HTR-8/SVneo (cell line): ENCODE data around the gene PARD3B.

Experiments
- DNase-seq: peaks from one replicate; pipeline ENCODE4 v3.0.0; 2011; ENCODE audit warnings: low spot score, mixed read lengths; ENCODE audit not compliant: insufficient read length
- FAIRE-seq: peaks from 2 replicates; lab custom pipeline; 2011; peaks lifted over from hg19 to GRCh38; lab: Jason Lieb, UNC

The PARD3B gene

DNA sequence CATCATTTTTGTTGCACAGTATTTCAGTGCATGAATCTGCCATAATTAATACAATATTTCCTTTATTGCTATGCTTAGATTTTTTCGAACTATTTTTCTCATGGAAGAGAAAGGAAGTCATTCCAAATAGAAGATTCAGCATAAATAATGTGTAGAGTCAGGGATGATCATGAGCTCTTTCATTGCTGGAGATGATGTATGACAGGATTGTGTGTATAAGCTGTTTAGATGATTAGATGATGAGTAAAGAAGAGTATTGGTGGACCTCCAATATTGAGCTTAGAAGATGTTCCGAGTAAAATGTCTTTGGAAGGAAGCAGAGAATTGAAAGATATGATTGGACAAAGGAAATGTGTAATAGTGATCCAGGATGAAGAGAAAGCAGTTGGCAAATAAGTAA is 364.5 kb downstream of the PARD3B start:
- FAIRE-seq, result no peak
- DNase-seq, result no peak

DNA sequence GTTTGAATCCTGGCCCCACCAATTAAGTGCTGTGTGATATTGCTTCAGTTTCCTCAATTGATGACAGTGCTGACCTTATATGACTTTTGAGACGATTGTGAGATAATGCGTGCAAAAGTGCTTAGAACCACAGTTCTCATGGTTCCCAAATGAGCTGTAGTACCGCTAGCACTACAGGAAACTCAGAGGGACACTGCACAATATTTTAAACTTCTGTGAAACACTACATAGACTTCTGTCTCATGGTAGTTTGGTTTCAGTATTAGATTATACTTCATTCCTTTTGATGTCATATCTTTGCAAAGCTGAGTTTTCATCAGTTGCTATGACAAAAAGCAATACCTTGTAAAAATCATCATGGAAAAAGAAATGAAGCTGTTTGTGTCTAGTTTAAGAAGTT is 368.0 kb downstream of the PARD3B start:
- DNase-seq (no peak), FAIRE-seq (no peak)

DNA sequence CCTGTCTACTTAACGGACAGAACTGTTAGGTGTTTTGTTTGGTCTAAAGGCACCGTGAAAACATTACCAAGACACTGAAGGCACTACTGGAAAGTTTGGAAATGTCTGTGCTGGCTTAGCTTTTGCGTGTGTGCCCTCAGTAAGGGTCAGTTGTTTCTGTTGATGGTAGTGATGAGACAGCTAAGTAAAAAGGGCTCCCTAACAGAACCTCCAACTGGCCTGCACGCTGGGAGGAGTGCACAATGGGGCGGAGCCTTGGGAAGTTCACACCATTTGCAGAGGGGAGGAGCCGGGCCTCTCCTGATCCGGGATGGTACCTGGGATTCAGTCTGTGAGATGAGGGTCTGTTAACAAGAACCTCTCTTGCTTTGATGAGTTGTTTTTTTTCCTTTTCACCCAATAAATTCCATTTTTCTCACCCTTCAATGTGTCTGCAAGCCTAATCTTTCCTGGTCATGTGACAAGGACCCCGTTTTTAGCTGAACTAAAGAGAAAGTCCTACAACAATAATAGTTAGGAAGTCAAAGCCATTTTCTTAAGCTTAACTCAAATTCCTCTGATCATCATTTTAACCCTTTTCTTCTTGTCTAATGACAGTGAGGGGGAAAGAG is 368.7 kb downstream of the PARD3B start:
- DNase-seq (no peak), FAIRE-seq (no peak)

DNA sequence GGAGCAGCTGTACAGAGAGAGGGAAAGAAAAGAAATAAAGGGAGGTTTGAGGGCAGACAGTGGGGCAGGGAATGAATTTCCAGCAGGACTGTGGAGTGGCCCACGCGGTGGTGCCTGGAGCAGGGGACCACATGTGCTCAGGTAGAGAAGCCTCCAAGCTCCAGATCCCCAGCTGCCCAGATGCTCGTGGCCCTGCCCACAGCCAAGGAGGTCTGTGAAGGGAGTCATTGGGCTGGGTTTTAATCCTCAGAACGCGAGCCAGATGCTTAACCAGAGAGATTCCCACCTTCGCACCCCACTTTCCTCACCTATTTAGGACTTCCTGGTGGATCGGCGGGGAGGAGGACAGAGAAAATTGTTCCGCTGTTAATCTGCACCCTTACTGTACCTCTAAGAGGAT is 369.4 kb downstream of the PARD3B start:
- no peak for FAIRE-seq

DNA sequence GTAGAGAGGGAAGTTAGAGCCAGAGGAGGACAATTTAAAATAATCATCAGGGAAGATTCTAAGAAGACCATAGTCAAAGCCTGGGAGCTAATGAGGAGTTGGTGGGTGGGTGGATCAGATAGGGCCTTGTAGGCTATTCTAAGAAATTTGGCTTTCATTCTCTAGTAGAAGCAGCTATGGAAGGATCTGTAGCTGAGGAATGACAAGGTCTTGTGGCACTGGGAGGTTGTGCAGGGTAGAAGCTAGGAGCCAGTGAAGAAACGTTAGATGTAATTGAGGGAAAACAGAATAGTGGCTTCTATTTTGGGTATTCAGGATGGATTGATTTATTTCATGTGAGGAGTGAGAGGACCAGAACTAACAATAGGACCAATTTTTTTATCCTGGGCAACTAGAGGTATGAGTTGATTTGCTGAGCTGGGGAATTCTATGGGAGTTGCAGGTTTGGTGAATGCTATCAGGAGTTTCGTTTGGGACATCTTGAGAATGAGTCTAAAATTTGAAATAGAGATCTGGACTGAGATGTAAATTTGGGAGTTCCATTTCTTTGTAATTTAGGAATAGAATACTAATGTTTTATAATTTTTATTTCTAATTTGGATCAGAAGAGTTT is 371.9 kb downstream of the PARD3B start:
- FAIRE-seq (no peak), DNase-seq (no peak)

More for the DNA sequence above, 369.4 kb downstream of the PARD3B start:
- no peak for DNase-seq

DNA sequence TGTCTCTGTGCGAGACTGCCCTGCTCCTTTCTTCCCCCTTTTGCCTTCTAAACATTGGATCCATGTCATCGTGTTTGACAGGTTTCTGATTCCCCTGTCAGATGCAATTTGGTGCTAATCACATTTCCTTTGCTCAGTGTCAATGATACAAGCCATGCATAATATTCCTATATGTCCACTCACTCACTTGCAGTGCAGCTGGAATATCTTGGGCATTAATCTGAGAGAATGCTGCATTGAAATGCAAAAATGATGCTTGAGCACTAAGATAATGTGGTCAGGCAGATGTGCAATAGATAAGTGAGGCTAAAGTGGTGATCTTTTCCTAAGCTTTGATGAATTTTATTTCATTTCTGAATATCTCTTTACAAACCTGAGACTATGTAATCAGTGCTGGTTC is 375.5 kb downstream of the PARD3B start:
- FAIRE-seq (no peak), DNase-seq (no peak)

DNA sequence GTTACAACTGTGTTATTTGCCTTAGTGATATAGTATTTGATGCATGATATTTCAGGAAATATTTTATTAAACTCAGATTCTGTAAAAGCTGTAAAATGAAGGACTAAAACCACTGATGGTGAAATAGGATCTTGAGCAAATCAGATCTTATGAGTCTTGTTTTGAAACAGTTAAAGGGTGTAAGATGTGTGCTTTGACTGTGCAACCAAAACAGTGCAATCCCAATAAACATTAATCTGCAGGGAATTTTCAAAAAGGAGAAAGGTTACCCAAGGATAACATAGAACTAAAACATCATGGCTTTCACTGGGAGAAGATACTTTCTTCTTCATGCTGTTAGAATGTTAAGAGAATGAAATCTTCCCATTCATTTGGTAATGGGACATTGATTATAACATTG is 378.7 kb downstream of the PARD3B start:
- FAIRE-seq, result no peak
- no peak for DNase-seq

DNA sequence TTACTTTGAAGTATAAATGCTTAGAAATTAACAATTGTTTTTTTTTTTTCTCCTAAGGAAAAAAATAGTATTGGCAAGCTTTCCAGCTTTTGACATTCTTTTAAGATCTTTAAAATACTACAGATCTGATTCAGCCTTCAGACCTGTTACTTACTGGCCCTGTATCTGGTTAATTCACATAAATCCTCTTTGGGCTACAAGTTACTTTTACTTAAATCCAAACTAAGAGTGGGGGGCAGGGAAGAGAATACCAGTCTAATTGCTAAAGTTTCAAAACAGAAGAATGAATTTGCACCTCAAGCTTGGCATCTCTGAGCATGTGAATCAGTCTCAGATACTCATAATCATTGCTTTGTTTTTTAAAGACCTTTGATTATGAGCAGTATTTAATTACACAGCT is 386.3 kb downstream of the PARD3B start:
- FAIRE-seq (no peak), DNase-seq (no peak)

DNA sequence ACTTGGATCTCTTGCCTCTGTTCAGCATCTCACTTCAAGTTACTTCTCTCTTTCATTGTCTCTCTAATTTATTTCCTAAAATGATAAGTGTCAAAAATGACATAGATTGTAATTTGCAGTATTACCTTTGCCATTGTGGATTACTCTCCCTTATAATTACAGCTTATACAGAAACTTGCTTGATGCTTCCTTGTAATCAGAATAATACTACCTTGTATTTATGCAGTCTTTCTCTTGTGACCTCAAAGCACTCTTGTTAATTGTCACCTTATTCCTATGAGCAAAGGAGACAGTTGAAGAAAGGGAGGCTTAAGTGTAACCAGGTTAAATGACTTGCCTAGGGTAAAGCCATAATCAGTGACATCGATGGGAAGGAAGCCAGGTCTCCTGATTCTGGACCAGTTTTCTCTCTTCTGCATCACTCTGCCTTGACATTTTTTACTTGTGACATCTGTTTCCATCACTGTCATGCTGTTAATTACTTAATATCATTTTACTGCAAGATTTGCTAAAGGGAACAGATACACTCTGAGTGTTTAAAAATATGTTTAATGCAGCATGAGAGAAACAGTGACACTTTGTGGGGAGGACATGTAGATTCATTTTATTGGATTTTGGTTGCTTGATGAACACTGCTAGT is 388.6 kb downstream of the PARD3B start:
- no peak for FAIRE-seq
- no peak for DNase-seq

DNA sequence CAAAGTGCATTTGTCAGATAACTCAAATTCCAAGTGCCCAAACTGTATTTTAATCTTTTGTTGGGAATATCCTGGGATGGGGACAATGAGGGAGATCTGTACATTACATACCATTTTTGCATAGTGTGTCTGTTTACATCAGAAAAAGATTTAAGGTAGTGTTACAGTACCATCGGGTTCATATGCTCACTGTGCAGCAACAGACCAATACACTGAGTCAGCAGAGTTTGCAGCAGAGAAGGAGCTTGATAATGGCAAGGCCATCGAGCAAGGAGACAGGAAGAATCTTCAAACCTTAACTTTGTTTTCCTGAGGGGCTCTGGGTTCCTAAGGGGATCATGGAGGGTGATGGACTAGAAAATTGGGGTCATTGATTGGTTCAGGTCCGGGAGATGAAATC is 399.7 kb downstream of the PARD3B start:
- no peak for FAIRE-seq
- no peak for DNase-seq

DNA sequence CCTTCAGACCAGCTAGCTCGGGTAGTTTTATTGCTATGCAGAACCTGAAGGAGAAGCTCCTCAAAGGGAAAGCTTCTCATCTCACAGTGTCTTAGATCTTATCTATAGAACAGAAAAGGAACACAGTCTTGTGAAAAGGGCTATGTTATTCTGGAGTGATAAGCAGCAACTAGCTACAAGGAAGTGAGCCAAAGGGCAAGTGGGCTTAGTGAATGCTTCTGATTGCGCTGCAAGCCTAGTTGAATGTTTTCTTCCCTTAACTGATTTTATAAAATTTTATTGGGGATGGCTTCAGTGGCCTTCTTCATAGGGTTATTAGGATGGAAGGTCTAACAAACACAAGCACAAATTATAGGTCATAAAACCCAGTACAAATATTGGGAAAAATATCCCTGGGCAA is 400.1 kb downstream of the PARD3B start:
- FAIRE-seq, result no peak
- no peak for DNase-seq

DNA sequence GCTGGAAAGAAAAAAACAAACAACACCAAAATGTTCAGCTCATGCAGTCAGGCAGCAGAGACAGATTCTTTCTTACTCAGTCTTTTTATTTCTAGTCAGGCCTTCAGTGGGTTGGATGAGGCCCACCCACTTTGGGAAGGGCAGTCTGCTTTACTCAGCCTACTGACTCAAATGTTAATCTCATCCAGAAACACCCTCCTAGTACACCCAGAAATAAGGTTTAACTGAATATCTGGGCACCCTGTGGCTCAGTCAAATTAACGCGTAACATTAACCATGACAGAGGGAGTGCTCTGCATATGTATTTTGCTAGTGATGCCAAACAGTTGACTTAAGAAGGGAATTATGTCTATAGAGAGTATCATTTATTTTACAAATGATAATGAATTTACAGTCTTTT is 401.6 kb downstream of the PARD3B start:
- FAIRE-seq (no peak), DNase-seq (no peak)

DNA sequence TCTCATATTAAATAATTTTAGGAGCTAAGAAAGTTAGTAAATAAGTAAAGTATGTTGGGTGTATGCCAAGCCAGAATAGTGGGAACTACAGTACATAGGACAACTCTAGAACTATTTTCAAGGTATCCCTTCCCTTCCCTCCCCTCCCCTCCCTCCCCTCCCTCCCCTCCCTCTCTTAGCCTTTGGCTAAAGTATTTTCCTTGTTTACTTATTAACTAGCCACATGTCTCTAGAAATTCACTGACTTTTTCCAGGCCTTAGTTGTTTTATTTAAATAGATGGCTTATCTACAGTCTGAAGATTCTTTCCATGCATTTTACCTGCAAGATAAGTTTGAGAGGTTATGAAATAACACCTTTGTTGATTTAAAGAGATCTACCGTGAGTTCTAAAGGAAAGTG is 402.1 kb downstream of the PARD3B start:
- FAIRE-seq, result no peak
- no peak for DNase-seq

DNA sequence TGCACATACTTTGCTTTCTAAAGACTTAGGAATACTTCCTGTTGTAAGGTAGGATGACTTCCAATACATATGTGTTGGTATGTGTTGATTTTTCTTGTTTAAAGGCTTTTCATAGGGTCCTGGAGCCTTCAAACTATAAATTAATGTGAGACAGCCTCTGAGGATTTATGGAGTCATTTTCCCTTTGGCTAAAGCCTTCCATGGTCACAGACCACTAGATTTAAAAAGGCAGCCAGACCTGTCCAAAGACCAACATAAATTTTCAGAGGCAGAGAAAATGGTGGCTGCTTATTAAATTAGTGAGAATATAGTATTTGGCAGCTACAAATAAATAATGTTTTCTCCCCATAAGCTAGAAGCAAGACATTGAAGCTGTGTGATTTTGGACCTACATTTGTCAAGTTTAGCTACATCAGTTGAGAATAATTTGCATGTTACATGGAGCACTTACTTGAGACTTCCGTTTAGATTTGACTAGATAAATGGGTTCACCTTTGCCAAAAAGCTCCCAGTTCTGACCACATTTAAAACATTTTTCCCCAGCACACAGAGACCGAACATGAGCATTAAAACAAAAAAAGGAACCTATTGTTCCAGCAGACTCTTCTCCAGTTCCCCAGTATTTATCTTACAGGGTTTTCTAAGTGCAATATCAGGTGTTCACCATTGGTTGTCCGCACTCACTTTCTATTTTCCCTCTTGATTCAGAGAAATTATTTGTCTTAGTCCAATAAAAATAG is 402.9 kb downstream of the PARD3B start:
- FAIRE-seq, result no peak
- DNase-seq, result no peak

DNA sequence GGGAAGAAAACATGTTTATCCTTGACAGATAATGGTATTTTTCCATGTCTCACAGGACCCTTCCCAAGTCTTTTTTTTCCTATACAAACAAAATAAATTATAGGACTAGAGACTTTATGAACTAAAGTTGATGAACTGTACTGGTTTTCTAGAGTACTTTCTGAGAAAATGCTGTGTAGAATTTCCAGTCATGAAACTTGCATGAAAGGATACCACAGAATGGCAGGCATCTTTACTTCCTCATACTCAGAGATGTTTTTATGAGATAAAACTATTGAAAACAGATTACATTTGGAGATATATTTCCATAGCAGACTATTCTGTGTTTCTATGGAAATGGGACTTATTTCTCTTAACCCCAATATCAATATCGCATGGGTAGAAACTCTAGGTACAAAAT is 403.5 kb downstream of the PARD3B start:
- FAIRE-seq (no peak), DNase-seq (no peak)

DNA sequence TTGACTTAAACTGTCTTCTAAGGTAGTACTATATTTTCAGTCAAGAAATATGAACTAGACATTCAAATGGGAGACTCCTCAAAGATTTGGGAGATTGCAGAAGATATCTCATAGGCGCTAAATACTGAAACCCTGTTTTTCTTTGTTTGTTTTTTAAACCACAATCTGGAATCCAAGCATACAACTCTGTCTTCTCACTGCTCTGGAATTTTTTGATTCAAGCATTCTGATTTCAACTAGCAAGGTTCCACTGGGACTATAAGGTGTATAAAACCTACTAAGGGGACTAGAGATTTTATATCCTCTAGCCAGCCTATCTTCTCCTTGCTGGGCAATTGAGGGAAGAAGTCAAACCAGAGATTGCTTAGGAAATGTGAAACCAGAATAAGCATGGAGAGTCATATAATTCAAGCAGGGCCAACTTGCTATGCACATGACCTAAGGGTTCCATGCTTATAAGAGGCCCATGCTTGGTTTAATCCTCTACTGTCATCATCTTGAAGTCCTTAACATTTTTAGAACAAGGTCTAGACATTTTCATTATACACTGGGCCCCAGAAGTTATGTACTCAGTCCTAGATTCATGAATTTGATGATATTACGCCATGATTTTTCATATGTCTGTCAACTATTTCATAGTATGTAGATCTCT is 405.5 kb downstream of the PARD3B start:
- FAIRE-seq (no peak), DNase-seq (peak; percentile 20)

DNA sequence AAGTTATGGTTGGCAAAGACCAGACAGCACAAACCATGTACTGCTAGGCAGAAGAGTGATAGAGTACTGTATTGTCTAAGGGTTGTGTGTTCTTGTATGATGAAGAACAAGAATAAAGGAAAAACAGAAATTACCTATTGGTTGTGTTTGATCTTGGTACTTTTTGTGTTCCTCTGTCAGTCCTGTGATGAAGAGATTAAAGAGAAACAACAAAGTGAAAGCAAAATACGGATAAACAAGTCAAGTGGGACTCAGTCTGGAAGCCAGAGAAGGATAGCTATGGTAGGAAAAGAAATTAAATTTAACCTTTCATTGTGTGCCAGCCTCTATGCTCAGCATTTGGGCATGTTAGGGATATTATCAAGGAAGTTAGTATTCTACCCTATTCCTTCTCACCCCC is 413.1 kb downstream of the PARD3B start:
- no peak for DNase-seq
- FAIRE-seq, result no peak

DNA sequence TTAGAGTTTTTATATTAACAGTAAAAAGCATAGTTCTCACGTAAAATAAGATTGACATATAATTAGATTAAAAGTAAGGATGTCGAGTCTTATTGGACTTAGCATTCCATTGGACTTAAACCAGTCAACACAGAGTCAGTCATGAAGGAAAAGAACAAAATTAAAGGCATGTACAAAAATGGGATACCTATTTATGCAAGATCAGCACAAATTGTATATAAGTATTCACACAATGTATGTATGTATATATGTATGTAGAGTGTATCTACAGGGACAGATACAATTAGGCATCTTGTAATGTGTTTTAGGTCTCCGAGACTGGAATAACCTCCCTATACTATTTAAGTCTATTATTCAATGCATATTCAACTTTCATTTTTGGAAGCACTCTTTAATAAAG is 419.1 kb downstream of the PARD3B start:
- FAIRE-seq (no peak), DNase-seq (no peak)

DNA sequence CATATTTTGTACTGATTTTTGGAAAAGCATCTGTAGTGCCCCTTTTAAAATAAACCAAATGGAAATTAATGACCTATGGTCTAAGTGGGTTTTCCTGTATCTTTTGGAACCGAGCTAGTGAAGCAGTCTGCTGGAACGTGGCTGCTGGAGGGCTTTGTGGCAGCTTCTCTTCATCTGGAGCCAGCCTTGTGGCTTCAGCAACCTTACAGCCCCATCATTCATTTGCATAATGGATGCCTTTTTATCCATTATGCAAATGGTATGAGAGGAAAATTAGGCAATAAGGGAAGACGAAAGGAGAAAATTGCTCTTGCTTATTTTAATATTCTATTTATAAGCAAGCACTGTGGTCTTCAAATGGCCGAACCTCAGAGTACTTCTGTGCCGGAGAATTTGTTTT is 421.0 kb downstream of the PARD3B start:
- no peak for DNase-seq
- FAIRE-seq, result no peak

DNA sequence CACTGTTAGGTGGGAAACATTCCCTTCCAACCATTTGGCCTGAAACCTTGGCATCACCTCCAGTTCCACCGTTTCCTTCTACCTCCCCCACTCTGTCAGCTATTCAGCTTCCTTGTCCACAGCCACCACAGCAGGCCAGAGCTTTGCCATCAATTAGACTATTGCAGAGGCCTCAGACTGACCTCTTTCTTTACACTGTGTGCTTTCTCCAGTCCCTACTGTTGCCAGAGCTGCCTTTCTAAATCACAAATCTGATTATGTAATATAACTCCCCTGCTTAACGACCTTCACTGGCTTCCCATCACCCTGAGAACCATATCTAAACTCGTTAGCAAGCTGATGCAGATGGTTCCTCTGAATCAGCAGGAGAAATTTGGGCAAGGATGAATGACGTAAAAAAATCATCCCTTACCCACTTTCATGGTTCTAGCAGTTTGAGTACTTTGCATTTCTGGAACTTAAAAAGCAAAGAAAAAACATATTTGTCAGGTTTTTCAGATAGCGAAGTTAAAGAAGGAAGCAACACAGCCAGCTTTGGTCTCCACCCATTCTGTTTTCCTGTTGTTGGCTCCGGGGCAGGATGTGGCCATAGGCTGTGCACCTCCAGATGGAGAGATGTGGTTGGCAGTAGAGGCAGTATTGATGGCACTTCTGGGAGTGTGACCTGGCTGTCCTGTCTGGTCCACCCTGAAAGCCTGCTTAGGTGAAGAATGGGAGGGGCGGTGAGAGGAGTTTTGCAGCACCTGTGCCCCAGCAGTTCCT is 422.1 kb downstream of the PARD3B start:
- no peak for DNase-seq
- FAIRE-seq, result no peak
